Measurements from ENCODE around the gene TIGD3.

The TIGD3 gene

DNA sequence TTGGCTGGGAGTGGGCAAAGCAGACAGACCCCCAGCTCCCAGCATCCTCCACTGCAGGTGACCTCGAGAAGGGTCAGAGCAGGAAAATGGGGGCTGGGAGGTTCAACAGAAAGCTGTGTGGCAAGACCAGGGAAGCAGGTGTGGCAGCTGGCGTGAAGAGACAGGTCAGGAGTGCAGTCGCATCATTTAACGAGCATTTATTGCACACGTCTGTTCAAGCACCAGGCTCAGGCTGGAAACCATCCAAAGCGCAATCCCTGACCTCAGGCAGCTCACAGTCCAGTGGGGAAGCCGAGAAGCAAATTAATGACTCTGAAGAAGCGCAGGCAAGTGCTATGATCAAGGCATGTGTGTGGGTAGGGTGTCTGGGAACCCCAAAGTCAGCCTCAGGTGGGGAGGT is 20.5 kb downstream of the TIGD3 start:
- DNase-seq: no peak

DNA sequence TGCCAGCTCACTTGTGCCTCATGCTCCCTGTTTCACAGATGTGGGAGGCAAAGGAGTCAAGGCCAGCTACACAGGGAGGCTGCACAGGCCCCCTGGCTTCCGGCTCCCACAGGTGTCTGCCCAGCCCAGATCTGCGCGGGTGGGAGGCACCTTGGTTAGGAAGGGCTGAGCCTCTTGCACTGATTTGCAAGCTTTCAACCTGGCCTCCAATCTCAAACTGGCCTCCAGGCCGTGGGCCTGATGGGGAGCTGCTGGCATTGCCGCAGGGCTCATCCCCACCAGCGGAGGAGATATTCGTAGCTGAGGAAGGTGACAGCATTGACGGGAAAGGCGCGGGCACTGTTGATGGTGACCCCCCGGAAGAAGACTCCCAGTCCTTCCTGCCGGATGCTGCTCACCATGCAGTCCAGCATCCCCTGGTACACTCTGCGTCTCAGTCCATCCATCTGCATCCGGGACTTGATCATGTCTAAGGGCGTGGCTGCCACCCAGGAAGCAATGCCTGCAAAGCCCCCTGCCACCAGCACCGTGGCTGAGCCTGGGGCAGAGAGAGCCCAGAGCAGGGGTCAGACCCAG is 21.7 kb downstream of the TIGD3 start:
- no peak for DNase-seq

DNA sequence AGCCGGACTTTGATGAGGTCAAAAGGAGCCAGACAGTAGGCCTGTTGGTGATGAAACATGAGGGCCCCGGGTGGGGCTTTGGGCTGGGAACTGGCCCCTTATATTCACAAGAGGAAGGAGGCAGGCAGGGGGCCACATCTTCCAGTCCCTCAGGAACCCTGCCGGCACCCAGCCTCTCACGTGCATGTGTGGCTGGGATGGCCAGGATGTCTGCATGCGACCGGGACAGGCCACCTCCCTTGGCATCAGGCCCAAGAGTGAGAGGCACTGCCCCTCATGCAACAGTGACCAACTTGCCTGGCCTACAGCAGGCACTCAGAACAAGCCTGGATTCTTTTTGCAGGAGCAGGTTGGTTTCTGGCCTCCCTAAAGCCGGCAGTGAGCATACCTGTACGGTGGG is 22.5 kb downstream of the TIGD3 start:
- DNase-seq: peak; percentile 30

DNA sequence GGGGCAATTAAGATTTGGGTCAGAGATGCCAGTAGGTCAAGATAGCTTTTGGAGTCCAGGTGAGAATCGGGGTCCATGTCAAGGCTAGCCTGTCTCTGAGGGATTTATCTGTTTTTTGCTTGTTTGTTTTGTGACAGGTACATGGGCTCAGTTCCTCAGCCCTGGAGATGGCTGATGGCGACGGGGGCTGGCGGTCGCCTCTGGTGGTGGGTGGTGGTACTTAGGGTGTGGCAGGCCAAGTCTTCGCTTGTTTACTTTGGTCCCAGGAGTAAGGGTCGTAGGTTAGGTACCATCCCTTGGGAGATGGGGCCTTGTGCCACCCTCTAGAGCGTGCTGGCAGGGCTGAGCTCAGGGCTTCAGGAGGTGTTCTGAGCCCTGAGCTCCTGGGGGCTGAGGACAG is 23.2 kb downstream of the TIGD3 start:
- peak; percentile 16 for DNase-seq

DNA sequence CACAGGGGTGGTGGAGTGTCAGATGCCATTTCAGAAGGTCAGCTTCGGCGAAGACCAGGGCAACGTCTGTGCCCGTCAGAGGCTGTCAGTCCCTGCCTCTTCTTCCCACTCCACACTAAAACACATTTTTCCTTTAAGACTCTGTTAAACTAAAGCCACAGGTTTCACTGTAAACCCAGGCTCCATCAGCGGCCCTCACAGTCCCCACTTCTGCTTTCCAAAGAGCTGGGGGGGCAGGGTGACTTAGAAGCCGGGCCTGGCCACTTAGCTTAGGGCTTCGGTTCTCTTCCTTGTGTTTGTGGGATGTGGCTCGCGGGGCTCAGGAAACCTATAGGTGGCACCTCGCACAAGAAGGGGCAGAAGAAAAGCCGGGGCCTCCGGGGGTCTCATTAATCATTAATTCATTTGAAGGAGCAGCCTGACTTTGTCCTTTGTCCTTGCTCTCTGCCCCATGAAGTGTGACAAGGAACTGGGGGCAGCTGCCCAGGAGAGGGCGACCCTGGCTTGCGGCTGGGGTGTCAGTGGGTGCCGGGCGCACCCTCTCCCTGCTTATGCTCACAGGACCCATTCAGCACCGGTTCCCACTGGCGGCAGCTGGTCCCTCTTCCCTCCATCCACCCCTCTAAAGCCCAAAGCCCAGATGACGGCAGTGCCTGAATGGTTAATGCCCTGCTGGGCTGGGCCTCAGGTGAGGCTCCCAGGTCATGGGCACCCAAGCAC is 23.8 kb downstream of the TIGD3 start:
- DNase-seq: peak; percentile 42

DNA sequence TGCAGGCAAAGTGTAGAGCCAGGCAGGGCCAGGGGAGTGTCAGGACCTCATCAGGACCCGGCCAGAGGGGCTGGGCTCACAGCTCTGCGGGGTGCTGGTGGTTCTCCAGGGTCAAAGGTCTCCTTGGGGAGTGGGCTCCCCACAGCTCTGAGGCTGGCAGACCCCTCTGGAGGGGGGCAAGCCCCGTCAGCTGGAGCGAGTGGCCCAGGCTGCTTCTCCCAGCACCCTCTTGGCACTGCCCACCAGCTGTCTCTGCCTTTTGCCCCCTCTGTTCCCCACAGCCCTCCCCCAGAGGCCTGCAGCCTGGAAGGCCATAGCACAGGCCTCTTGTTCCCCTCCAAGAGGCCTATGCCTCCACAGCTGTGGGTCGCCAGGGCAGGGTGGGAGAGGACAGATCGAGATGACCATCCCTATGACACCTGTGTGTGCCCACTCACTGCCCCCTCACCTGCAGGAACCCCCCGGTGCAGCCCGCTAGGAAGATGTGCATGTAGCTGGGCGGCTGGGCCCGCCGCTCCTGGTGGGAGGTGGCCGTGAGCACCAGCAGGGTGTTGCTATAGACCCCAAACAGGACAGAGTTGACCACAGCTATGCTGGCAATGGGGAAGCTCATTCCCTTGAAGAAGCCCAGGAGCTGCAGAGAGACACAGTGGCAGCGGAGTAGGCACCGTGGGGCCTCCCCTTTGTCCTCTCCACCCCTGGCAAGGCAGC is 24.5 kb downstream of the TIGD3 start:
- peak; percentile 17 for DNase-seq

DNA sequence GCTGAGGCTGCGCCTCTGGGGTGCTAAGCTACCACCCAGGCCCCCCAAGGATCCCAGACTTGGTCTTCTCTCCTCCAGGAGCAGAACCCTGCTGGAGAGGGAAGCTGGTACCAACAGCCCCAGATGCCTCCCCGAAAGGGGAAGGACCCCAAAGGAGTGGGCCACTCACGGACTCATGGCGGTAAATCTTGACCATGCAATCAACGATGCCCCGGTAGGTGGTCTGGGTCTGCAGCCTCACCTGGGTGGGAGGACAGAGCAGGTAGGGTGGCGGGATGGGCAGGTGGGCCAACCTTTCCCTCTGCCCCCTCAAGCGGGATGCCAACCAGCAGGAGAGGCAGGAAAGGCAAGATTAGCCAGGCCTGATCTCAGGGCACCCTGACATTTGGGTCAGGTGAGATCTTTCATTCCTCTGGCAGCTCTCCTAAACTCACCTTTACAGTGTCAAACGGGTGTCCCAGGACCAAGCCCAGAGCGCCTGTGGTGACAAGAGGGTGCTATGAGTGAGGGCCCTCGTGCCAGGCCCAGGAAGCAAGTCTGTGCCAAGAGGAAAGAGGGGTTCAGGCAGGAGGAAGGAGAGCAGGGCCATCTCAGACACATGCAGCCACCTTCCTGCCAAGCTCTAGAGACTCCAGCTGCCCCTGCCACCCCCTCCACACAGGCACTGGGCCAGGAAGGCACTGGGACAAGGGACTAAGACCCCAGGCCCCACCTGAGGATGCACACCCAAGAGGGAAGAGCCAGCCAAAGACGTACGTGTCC is 25.3 kb downstream of the TIGD3 start:
- peak; percentile 17 for DNase-seq

DNA sequence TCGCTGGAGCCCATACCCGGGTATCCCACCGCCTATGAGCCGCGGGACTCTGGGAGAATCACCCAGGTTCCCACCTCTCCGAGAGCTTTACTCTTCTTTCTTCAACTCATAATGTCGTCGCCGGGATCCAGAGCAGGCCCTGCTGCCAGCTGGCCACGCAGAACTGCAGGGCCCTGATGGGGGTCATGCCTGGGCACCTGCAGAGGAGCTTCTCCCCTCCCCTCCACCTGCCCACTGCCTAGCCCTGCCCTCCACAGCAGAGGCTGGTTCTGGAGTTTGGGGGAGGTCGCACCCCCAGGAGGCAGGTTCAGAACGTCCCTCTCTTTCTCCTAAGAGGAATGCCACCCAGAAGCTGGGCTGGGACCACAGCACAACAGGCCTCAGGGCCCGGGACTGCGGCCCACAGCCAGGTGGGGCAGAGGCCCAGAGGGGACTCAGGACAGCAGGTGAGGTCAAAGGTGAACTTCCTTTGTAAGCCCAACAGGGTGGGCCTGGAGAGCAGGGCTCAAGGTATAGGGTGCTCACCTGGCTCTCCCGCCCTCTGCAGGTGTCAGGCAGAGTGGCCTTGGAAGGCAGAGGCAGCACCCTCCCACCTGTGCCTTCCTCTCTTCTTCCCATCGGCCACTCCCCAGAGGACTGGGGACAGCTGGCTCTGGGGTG is 26.0 kb downstream of the TIGD3 start:
- peak; percentile 18 for DNase-seq

DNA sequence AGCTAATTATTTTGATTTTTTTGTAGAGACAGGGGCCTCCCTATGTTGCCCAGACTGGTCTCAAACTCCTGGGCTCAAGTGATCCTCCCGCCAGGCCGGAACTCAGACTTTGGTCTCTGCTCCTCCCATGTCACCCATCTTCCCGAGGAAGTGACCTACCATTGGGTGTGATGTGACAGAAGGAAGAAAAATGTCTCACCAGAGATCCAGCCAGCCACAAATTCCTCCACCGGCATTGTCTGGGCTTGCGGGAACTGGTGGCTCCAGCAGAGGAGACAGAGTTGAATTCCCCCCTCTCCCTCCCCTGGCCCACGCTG is 27.1 kb downstream of the TIGD3 start:
- DNase-seq: no peak

DNA sequence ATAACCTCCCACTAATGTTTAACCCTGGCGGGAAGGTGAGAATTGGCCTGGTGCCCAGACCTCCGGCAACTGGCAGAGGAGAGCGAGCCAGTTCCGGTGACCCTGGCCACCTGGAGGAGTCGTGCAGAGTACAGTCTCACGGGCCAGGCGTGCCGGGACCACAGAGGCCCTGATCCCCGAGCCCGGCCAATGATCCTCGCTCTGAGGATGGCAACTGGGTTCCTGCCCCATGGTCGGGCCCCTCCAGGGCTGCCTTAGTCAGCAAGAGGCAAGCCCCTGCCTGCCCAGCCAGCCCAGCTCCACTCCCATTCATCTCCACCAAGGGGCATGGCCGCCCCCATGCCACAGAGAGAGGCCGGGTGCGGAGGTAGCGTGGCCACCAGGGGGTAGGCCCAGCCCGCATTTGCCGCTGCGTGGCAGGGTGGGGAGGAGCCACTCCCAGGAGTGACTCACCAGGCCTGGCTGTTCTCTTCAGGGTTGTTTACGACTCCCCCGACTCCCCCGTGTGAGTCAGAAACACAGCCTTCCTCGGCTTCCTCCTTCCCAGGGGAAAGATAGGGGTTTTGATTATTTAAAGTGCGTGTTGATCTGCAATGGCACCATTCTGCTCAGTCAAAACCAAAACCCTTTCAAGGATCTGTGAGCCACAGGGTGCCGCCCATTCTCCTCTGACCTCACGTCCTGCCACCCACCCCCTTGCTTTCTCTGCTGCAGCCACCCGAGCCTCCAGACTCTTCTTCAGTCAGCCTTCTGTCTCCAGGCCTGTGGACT is 27.7 kb downstream of the TIGD3 start, which contains the start of gene SLC25A45:
Gene SLC25A45 (minus strand): TSS at position 614 of the 771 bp plus-strand sequence. CDS start 695 bp downstream, outside the sequence.
- peak; percentile 93 for DNase-seq

DNA sequence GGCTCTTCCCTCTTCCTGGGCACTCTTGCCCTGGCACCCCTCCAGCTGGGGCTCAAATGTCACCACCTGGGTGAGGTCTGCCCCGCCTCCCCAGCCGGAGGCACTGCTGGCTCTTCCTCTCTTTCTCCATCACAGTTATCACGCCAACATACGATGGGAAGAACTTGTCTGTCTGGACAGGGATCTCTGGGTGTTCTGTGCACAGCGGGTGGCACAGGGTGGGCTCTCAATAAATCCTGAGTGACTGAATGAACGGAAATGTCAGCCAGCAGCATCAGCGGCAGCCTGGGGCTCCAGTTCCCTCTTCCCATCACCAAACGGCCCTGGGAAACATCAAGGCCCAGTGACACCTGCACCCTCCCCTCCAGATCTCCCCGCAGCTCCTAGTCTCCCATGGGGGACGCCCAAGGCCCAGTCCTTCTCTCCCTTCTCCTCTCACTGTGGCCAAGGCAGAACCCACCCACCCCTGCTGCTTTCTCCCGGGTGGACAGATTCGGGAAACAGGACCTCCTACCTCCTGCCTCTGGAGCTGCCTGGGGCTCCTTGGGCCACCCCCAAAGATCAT is 28.3 kb downstream of the TIGD3 start:
- DNase-seq: no peak

DNA sequence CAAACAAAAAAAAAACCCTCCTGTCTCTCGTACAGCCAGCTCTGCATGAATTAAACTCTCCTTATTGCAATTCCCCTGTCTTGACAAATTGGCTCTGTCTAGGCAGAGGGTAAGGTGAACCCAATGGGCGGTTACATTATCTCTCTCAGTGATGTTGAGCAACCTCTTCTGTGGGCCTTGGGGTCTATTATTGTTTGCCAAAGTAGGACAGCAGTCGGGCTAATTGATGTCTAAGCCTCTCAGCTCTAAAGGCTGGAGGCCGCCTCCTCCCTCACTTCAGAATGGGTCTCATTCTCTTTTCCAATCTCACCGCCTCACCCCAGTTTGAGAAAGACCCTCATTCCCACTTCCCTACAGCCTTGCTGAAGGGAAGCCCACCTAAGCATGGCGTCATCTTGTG is 29.2 kb downstream of the TIGD3 start:
- no peak for DNase-seq

DNA sequence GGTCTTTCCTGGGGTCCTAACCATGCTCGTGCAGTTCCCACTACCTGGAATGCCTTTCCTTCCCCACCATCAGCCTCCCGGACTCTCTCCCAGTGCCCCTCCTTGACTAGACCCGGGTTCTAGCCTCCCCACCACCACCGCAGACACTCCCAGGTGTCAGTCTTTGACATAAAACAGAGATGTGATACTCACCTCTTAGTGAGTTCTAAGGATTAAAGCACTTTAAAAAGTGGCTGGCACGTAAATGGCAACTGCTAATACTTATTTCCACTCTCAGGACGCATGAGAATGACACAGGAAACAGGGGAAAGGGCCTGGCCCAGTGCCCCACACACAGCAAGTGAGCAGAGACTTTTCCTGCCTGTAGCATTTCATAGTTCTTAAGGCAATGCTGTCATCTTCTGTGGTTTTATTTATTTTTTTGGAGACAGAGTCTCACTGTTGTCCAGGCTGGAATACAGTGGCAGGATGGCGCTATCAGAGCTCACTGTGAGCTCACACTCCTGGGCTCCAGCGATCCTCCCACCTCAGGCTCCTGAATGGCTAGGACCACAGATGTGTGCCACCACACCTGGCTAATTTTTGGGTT is 29.8 kb downstream of the TIGD3 start:
- no peak for DNase-seq

DNA sequence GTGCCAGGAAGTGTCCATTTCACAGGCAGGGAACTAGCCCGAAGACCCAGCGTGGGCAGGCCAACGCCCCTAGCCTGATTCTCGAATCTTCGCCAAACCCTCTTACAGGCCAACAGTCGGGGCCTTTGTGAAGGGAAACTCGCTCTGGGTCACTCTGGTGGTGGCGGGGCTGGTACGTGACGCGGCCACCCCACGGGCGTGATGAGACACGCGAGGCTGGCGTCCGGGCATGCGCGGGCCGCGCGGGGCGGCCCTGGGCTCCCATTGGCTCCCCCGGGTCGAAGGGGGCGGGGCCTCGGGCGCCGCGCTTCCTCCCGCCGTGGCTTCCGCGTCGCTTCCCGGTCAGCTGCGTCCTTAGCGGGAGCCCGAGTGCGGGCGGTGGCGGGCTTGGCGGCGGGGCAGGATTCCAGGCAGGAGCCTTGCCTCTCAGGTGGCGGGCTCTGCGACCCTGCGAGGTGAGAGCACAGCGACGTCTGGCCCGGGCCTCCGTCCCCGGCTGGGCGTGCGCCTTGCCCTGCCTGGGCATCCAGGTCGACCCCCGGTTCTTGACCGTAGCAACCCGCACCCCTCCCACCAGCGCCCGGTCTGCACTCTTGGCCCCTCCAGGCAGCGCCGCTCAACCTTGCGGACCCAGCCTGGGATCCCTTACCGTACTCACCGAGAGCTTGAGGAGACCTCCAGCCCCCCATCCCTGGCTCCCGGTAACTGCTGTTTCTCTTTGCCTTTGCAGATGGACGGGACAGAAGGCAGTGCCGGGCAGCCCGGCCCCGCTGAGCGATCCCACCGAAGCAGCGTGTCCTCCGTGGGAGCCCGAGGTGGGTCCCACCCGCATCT is 32.0 kb downstream of the TIGD3 start, which contains the start of gene FRMD8:
Gene FRMD8 (plus strand): TSS at position 331 of the 834 bp plus-strand sequence. CDS start 400 bp downstream, at position 731.
- DNase-seq: peak; percentile 94

DNA sequence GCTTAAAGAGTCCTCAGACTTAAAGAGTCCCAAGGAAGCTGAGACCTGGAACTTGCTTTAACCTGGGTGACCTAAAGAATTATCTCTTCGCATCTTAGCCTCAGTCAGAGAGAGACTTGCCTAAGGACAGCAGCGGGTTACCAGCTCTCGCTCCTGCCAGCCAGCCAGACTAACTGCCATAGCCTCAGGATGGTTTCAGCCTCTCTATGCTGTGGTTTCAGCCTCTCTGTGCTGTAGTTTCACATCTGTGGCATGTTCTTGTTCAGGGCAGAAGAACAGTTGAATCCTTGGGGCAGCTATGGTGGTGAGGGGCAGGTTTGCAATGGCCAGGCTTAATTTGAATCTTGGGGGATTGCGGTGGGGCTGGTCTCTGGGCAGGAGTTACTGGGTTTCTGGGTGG is 34.2 kb downstream of the TIGD3 start:
- no peak for DNase-seq

DNA sequence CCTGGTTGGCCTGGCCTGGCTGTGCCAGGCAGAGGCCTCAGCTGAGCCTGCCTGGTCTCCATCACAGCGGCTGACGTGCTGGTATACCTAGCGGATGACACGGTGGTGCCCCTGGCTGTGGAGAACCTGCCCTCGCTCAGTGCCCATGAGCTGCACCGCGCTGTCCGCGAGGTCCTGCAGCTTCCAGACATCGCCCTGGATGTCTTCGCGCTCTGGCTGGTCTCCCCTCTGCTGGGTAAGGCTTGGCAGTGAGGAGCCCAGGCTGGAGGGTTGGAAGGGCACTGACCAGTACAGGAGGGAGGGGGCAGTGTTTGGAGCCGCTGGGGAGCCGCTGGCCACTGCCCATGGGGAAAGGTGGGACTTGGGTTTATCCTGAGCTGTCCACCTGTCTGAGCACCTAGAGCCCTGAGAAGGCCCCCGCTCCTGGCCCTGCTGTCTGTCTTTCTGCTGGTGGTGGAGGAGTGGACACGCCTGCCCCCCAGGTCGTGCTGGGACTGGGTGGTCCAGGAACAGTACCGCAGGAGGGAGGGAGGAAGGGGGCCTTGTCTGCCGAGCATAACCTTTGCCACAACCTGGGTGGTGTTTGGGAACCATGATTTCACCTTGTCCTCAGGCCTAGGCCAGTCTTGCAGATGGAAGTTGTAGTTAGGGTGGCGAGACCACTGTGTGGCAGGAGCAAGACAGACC is 34.9 kb downstream of the TIGD3 start:
- peak; percentile 29 for DNase-seq

DNA sequence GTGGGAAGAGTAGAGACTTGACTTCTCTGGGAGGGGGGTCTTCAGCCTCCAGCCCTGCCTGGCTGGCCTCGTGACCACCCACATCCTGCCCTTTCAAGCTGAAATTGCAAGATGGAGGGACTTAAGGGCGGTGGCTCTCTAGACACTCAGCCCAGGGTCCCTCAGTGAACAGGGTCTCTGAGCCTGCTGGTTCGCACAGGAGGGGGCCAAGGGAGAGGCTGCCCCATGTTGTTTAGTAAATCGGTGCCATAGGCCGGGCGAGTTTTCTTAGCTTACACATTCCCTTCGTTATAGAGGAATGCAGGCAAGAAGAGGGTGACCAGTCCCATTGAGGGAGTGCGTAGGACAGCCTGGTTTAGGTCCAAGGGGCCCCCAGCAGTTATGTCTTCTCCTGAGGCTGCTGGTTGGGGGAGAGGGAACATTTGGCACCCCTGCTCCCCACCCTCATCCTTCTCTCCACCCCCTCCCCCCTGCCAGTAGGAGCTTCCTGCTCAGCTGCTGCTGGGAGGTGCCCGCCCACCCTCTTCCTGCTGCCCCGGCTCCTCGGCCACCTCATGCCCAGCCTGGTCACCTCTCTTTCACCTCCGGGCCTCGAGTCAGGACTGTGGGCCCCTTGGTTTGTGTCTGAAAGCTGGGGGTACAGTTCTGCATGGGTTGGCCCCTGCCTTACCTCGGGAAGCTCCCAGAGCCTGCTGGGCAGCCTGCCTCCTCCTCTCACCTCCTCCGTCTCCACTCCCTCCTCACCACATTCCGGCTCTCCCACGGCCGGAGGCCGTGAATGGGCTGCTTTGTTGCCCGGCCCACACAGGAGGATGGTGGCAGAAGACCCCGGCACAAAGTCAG is 35.8 kb downstream of the TIGD3 start:
- peak; percentile 42 for DNase-seq

DNA sequence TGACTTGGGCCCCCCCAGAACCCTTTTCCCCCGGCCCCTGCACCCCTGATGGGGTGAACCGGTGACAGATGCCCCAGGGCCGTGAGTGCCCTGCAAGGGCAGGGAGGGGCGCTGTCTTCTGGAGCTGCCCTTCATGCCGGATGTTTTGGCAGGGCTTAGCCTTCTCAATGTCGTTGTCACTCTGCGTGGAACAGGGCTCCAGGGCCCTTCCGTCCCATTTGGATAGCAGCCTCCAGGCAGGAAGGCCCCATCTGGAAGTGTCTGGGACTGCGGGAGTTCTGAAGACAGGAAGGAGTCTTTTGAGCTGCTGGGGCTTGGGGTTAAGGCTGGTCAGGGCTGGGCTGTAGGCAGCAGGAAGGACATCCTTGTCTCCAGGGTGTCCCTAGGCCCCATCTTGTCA is 36.4 kb downstream of the TIGD3 start:
- peak; percentile 42 for DNase-seq

All from femur (tissue), 1 donor.